Measurements from ENCODE around the gene KDF1.
"Not testable (repeated sequence)": the region's sequence is repeated elsewhere in the genome, so short reads cannot be mapped to it uniquely, and the experiment has no call there.

Gene KDF1

GRCh38 chr1:26994020-26994786 lies 33.9 kb upstream of the KDF1 start:
- no peak for DNase-seq (ENCODE audit: low read depth in 2 of 2)

- peak in 1 of 2 experiments; percentile 53 for DNase-seq (ENCODE audit: low read depth in 2 of 2)
Measured at GRCh38 chr1:26993237-26994019, 33.2 kb upstream of the KDF1 start, which contains the start of gene TRNP1. TSS of gene TRNP1 (plus strand) at chr1:26993692. CDS start at chr1:26993787, 95 bp downstream.

- DNase-seq (ENCODE audit: low read depth in 2 of 2), result peak; percentile 67 to 70
Measured at GRCh38 chr1:26991310-26992116, 31.2 kb upstream of the KDF1 start.

- not testable (repeated sequence) for DNase-seq (ENCODE audit: low read depth in 2 of 2)
Measured at GRCh38 chr1:26989403-26990109, 29.3 kb upstream of the KDF1 start.

- DNase-seq (ENCODE audit: low read depth in 2 of 2), result no peak
Measured at GRCh38 chr1:26986658-26987057, 26.4 kb upstream of the KDF1 start.

- no peak for DNase-seq (ENCODE audit: low read depth in 2 of 2)
Measured at GRCh38 chr1:26984291-26984690, 24.0 kb upstream of the KDF1 start.

GRCh38 chr1:26983863-26984262 lies 23.6 kb upstream of the KDF1 start:
- DNase-seq (ENCODE audit: low read depth in 2 of 2), result no peak

GRCh38 chr1:26981146-26981846 lies 21.0 kb upstream of the KDF1 start:
- DNase-seq (ENCODE audit: low read depth in 2 of 2), result no peak

GRCh38 chr1:26978901-26979300 lies 18.6 kb upstream of the KDF1 start:
- no peak for DNase-seq (ENCODE audit: low read depth in 2 of 2)

GRCh38 chr1:26976621-26977510 lies 16.6 kb upstream of the KDF1 start:
- no peak for DNase-seq (ENCODE audit: low read depth in 2 of 2)

GRCh38 chr1:26972821-26973220 lies 12.6 kb upstream of the KDF1 start:
- DNase-seq (ENCODE audit: low read depth in 2 of 2), result no peak

GRCh38 chr1:26972390-26972789 lies 12.1 kb upstream of the KDF1 start:
- DNase-seq (ENCODE audit: low read depth in 2 of 2), result no peak

- no peak for DNase-seq (ENCODE audit: low read depth in 2 of 2)
Measured at GRCh38 chr1:26971590-26971989, 11.3 kb upstream of the KDF1 start.

- no peak for DNase-seq (ENCODE audit: low read depth in 2 of 2)
Measured at GRCh38 chr1:26970810-26971209, 10.5 kb upstream of the KDF1 start.

- DNase-seq (ENCODE audit: low read depth in 2 of 2), result no peak
Measured at GRCh38 chr1:26965628-26966027, 5.4 kb upstream of the KDF1 start.

GRCh38 chr1:26965213-26965612 lies 4.9 kb upstream of the KDF1 start:
- no peak for DNase-seq (ENCODE audit: low read depth in 2 of 2)

- DNase-seq (ENCODE audit: low read depth in 2 of 2), result peak; percentile 89 to 90
Measured at GRCh38 chr1:26961826-26962225, 1.6 kb upstream of the KDF1 start.

- DNase-seq (ENCODE audit: low read depth in 2 of 2), result no peak
Measured at GRCh38 chr1:26960625-26960966, 328 bp upstream of the KDF1 start.

- no peak for DNase-seq (ENCODE audit: low read depth in 2 of 2)
Measured at GRCh38 chr1:26959270-26959669, 998 bp downstream of the KDF1 start.

- DNase-seq (ENCODE audit: low read depth in 2 of 2), result no peak
Measured at GRCh38 chr1:26957306-26957705, 3.0 kb downstream of the KDF1 start.
